ENCODE measurements around the gene CORO1A.

The CORO1A gene

DNA sequence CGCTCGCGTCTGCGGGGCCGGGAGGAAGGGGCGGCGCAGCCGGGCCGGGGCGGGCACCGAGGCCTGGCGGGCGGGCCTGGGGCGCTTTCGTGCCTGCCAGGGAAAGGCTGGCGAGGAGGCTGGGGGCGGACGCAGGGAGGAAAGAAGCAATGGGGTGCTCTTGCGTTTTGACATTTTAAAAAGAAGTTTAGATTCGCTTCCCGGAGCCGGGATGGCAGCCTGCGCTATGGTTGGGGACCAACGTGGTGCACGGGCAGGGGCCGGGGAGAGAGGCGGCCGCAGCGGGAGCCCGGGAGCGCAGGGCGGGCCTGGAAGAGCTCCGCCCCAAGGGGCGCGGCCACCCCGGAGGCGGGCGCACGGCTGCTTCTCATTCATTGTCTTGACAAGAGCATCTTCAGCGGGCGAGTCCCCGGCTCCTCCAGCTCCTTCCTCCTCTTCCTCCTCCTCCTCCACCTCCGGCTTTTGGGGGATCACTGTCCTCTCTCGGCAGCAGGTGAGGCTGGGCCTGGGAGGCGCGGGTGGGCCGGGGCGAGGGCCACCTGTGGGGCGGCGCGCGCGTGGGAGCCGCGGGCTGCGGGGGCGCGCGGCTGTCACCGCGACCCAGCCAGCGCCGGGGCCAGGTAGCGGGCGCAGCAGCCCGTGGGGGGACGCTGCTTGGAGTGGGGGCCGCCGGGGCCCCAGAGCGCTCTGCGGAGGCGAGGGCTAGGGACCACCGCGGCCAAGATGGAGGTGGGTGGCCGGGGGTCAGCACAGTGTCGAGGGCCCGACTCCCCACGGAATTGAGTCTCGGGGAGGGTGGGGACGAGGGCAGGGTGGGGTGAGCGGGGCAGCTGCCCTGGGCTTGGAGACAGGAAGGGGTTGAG, at the start of gene CORO1A:
Gene CORO1A (plus strand): TSS at position 370 of the 863 bp plus-strand sequence. CDS start 1,608 bp downstream, outside the sequence.
- Histone ChIP-seq H3K9ac (ENCODE audit: low read depth, low read length) (peak within 1 kb of the TSS; percentile 60), H3K9me3 (ENCODE audit: control insufficient read depth, insufficient read depth, low read length) (no peaks in the 10 kb centered on the region)

DNA sequence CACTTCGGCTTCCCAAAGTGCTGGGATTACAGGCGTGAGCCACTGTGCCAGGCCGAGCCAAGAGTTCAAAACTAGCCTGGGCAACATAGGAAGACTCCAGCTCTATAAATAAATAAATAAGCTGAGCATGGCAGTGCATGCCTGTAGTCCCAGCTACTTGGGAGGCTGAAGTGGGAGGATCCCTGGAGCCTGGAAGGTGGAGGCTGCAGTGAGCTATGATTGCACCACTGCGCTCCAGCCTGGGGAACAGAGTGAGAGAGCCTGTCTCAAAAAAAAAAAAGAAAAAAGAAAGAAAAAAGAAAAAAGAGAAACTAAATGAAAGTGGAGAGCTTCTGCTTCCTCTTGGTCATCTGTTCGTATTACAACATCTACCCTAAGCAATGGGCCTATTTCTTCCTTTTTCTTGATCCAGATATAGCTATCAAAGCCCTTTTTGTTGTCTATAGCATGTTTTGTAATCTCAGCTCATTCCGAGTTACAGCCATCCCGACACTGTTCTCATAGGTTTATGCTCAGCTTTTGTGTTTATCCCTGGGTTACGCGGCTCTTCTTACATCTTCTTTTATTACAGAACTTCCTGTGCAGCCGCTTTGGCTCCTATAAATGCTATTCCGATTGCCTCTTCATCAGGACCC, 46.3 kb upstream of the CORO1A start:
- H3K36me3 ChIP-seq (ENCODE audit: insufficient read depth, low read length) = no peaks in the 10 kb centered on the region
- H3K4me1 ChIP-seq (ENCODE audit: insufficient read depth, low read length) = no peaks in the 10 kb centered on the region
- H3K9ac ChIP-seq (ENCODE audit: low read depth, low read length) = no peak overlapping the region

More for the DNA sequence above, at the start of gene CORO1A:
- no peaks in the 10 kb centered on the region for H3K36me3 ChIP-seq (ENCODE audit: insufficient read depth, low read length)
- H3K4me1 ChIP-seq (ENCODE audit: insufficient read depth, low read length) = peaks cover 10% of the 10 kb centered on the region; the same call in 1 of the 2 replicates

GRCh38 chr16:30137897-30138296, 45.5 kb upstream of the CORO1A start:
- H3K9ac ChIP-seq (ENCODE audit: low read depth, low read length) = no peak overlapping the region
- H3K4me1 ChIP-seq (ENCODE audit: insufficient read depth, low read length) = no peaks in the 10 kb centered on the region
- no peaks in the 10 kb centered on the region for H3K9me3 ChIP-seq (ENCODE audit: control insufficient read depth, insufficient read depth, low read length)
- H3K36me3 ChIP-seq (ENCODE audit: insufficient read depth, low read length) = no peaks in the 10 kb centered on the region

More for the DNA sequence above, 46.3 kb upstream of the CORO1A start:
- no peaks in the 10 kb centered on the region for H3K9me3 ChIP-seq (ENCODE audit: control insufficient read depth, insufficient read depth, low read length)

DNA sequence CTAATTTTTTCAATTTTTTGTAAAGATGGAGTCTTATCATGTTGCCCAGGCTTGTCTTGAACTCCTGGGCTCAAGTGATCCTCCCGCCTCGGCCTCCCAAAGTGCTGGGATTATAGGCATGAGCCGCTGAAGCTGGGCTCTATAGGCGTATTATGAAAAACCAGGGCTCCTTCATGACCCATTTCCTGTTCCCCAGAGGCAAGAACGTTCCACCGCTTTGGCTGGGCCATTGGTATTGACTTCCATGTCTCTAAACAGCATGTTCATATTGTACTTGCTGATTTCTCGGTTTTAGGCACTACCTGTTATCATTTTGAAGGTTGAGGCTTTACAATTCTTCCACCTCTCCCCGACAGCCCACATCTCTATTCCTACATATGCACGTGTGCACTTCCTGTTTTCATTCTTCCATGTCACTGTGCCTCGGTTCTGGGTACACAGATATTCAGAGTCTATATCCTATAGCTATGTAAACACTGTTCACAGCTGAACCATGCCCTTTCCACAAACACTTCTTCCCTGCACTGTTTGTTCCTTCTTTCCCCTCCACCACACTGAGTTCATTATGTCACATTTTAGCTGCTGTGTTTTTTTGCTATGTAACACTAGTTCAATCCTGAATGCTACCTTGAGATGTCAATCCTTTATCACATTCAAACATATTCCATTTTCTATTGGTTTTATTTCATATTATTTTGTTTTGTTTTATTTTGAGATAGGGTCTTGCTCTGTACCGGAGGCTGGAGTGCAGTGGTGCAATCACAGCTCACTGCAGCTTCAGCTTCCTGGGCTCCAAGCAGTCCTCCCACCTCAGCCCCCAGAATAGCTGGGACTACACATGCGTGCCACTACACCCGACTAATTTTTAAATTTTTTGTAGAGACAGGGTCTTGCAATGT, 43.6 kb upstream of the CORO1A start:
- no peak overlapping the region for H3K9ac ChIP-seq (ENCODE audit: low read depth, low read length)
- H3K36me3 ChIP-seq (ENCODE audit: insufficient read depth, low read length) = no peaks in the 10 kb centered on the region
- H3K4me1 ChIP-seq (ENCODE audit: insufficient read depth, low read length) = no peaks in the 10 kb centered on the region
- no peaks in the 10 kb centered on the region for H3K9me3 ChIP-seq (ENCODE audit: control insufficient read depth, insufficient read depth, low read length)

- H3K4me1 ChIP-seq (ENCODE audit: insufficient read depth, low read length) = no peaks in the 10 kb centered on the region
- no peaks in the 10 kb centered on the region for H3K36me3 ChIP-seq (ENCODE audit: insufficient read depth, low read length)
- no peaks in the 10 kb centered on the region for H3K9me3 ChIP-seq (ENCODE audit: control insufficient read depth, insufficient read depth, low read length)
- no peak overlapping the region for H3K9ac ChIP-seq (ENCODE audit: low read depth, low read length)
Measured at GRCh38 chr16:30141750-30142149, 41.7 kb upstream of the CORO1A start.

DNA sequence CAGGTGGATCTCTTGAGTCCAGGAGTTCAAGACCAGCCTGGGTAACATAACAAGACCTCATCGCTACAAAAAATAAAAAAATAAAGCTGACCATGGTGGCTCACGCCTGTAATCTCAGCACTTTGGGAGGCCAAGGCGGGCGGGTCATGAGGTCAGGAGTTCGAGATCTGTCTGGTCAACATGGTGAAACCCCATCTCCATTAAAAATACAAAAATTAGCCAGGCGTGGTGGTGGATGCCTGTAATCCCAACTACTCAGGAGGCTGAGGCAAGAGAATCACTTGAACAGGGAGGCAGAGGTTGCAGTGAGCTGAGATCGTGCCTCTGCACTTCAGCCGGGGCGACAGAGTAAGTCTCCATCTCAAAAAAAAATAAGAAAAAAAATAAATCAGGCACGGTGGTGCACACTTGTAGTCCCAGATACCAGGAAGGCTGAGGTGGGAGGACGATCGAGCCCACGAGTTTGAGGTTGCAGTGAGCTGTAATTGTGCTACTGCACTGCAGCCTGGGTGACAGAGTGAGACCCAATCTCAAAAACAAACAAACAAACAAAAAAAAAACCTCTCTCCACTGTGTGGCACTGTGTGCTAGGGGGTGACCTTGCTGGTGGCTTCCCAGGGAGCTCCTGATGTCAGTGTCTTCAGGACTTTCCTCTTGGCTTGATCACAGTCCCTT, 40.6 kb upstream of the CORO1A start:
- H3K4me1 ChIP-seq (ENCODE audit: insufficient read depth, low read length) = no peaks in the 10 kb centered on the region
- no peaks in the 10 kb centered on the region for H3K36me3 ChIP-seq (ENCODE audit: insufficient read depth, low read length)
- H3K9me3 ChIP-seq (ENCODE audit: control insufficient read depth, insufficient read depth, low read length) = no peaks in the 10 kb centered on the region
- H3K9ac ChIP-seq (ENCODE audit: low read depth, low read length) = no peak overlapping the region

DNA sequence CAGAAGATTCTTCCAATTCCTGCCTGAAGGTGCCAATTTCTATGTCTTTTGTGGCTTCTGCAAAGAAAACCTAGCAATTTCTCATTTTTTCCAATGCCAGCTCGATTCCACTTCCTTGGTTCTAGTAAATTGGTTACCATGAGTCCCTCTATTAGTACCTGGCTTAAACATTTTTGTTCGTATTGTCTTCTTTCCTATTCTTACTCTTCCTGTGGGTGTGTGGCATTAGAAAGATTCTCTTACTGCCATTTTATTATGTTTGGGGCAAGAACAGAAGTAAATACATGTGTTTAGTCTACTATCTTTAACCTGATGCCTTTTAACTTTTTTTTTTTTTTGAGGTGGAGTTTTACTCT, 40.1 kb upstream of the CORO1A start:
- Histone ChIP-seq H3K36me3 (ENCODE audit: insufficient read depth, low read length) (no peaks in the 10 kb centered on the region), H3K9me3 (ENCODE audit: control insufficient read depth, insufficient read depth, low read length) (no peaks in the 10 kb centered on the region), H3K9ac (ENCODE audit: low read depth, low read length) (no peak overlapping the region), H3K4me1 (ENCODE audit: insufficient read depth, low read length) (no peaks in the 10 kb centered on the region)

DNA sequence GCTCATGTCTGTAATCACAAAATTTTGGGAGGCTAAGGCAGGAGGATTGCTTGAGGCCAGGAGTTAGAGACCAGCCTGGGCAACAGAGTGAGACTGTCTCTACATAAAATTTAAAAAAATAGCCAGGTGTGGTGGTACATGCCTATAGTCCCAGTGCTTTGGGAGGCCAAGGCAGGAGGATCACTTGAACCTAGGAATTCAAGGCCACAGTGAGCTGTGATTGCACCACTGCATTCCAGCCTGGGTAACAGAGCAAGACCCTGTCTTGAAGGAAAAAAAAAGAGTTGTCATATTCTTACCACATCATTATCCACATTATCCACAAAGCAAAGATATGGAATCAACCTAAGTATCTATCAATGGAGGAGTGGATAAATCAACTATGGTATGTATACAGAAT, 39.4 kb upstream of the CORO1A start:
- Histone ChIP-seq H3K9me3 (ENCODE audit: control insufficient read depth, insufficient read depth, low read length) (peaks cover 1% of the 10 kb centered on the region), H3K36me3 (ENCODE audit: insufficient read depth, low read length) (no peaks in the 10 kb centered on the region), H3K4me1 (ENCODE audit: insufficient read depth, low read length) (no peaks in the 10 kb centered on the region), H3K9ac (ENCODE audit: low read depth, low read length) (no peak overlapping the region)

DNA sequence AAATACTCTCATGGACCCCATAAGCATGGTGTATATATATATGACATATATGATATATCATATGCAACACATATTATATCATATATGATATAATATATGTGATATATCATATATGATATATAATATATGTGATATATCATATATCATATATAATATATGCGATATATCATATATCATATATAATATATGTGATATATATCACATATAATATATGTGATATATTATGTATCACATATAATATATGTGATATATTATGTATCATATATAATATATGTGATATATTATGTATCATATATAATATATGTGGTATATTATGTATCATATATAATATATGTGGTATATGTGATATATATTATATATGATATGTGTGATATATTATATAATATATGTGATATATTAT, 38.5 kb upstream of the CORO1A start:
- peaks cover 9% of the 10 kb centered on the region for H3K9me3 ChIP-seq (ENCODE audit: control insufficient read depth, insufficient read depth, low read length)
- no peak overlapping the region for H3K9ac ChIP-seq (ENCODE audit: low read depth, low read length)
- H3K36me3 ChIP-seq (ENCODE audit: insufficient read depth, low read length) = no peaks in the 10 kb centered on the region
- no peaks in the 10 kb centered on the region for H3K4me1 ChIP-seq (ENCODE audit: insufficient read depth, low read length)

- Histone ChIP-seq H3K9ac (ENCODE audit: low read depth, low read length) (no peak overlapping the region), H3K9me3 (ENCODE audit: control insufficient read depth, insufficient read depth, low read length) (peaks cover 9% of the 10 kb centered on the region), H3K4me1 (ENCODE audit: insufficient read depth, low read length) (no peaks in the 10 kb centered on the region), H3K36me3 (ENCODE audit: insufficient read depth, low read length) (no peaks in the 10 kb centered on the region)
Measured at GRCh38 chr16:30145657-30146056, 37.7 kb upstream of the CORO1A start.

- Histone ChIP-seq H3K4me1 (ENCODE audit: insufficient read depth, low read length) (no peaks in the 10 kb centered on the region), H3K9me3 (ENCODE audit: control insufficient read depth, insufficient read depth, low read length) (peaks cover 9% of the 10 kb centered on the region), H3K36me3 (ENCODE audit: insufficient read depth, low read length) (no peaks in the 10 kb centered on the region), H3K9ac (ENCODE audit: low read depth, low read length) (no peak overlapping the region)
Measured at GRCh38 chr16:30147843-30148510, 35.4 kb upstream of the CORO1A start.

- Histone ChIP-seq H3K36me3 (ENCODE audit: insufficient read depth, low read length) (no peaks in the 10 kb centered on the region), H3K9me3 (ENCODE audit: control insufficient read depth, insufficient read depth, low read length) (peaks cover 9% of the 10 kb centered on the region), H3K9ac (ENCODE audit: low read depth, low read length) (no peak overlapping the region), H3K4me1 (ENCODE audit: insufficient read depth, low read length) (no peaks in the 10 kb centered on the region)
Measured at GRCh38 chr16:30149250-30149930, 34.0 kb upstream of the CORO1A start.

DNA sequence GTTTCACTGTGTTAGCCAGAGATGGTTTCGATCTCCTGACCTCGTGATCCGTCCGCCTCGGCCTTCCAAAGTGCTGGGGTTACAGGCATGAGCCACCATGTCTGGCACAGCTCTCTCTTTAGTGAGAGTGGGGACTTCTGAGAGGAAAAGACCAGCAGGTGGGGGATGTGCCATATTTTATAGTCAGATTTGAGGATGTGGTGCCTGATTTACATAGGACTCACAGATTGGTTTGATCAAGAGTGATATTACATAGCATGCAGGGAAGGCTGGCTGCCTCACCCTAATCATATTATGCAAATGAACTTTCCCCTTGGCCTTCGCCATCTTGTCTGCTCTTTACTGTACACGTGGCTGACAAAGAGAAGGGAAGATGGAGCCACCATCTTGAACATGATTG, 32.3 kb upstream of the CORO1A start:
- Histone ChIP-seq H3K36me3 (ENCODE audit: insufficient read depth, low read length) (no peaks in the 10 kb centered on the region), H3K4me1 (ENCODE audit: insufficient read depth, low read length) (no peaks in the 10 kb centered on the region), H3K9me3 (ENCODE audit: control insufficient read depth, insufficient read depth, low read length) (peaks cover 9% of the 10 kb centered on the region), H3K9ac (ENCODE audit: low read depth, low read length) (no peak overlapping the region)

Data from ES-I3 (cell line).